ENCODE measurements around the gene CYSLTR2.

- no peak for TF ChIP-seq TAF1 (IDR thresholded peaks at IDR 0.05; ENCODE audit: low read depth)
- TF ChIP-seq ZBTB7A (IDR thresholded peaks at IDR 0.05; ENCODE audit: low read depth): no peak
- TF ChIP-seq CEBPB (IDR thresholded peaks at IDR 0.05): no peak
- TF ChIP-seq REST (IDR thresholded peaks at IDR 0.05; ENCODE audit: low read depth): no peak
- TF ChIP-seq NFIC (IDR thresholded peaks at IDR 0.05): no peak
- no peak for TF ChIP-seq TEAD4 (IDR thresholded peaks at IDR 0.05)
- TF ChIP-seq EP300 (IDR thresholded peaks at IDR 0.05; ENCODE audit: borderline replicate concordance): no peak
- no peak for TF ChIP-seq RAD21 (IDR thresholded peaks at IDR 0.05; ENCODE audit: low read depth)
- no peak for TF ChIP-seq CREB1 (IDR thresholded peaks at IDR 0.05; ENCODE audit: low read depth)
- TF ChIP-seq, protein P1, sequence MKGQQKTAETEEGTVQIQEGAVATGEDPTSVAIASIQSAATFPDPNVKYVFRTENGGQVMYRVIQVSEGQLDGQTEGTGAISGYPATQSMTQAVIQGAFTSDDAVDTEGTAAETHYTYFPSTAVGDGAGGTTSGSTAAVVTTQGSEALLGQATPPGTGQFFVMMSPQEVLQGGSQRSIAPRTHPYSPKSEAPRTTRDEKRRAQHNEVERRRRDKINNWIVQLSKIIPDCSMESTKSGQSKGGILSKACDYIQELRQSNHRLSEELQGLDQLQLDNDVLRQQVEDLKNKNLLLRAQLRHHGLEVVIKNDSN (IDR thresholded peaks at IDR 0.05): no peak
Measured at GRCh38 chr13:48633700-48634099, 20.0 kb upstream of the CYSLTR2 start.
